Heart left ventricle (tissue), 13 donors: ENCODE data around the gene PHF14.

ENCODE experiments used
- POLR2A ChIP-seq, 2 donors: fragments of 450-650 bp; IDR thresholded peaks; one replicate each; pipeline ENCODE4 v1.6.1; 2017; ENCODE audit warnings: antibody characterized with exemption in 2 of 2, mild to moderate bottlenecking in 2 of 2, moderate library complexity in 2 of 2
- TF ChIP-seq, protein P1 (sequence below), 12 donors: fragments of 200-600 bp; sonication (generic) in 4 of 12; IDR thresholded peaks; one replicate each; pipeline versions ENCODE4 v1.5.0 to v1.8.0; 2018 to 2022; ENCODE audit warnings: antibody characterized with exemption in 12 of 12, mild to moderate bottlenecking in 5 of 12
- donor health status: ischemic (EF 13 %, LVEDD 7.1; RV severe dilation, severe dysfunction).
- donor health status: DM: no; HTN: yes; CAD: no.
- donor health status: DM: no; HTN: no; CAD: no.
- donor health status: ischemic (EF 25% LVEDD 6.9; RV normal size, moderate dysfunction).
- donor health status: ischemic (EF 25% LVEDD 5.7; RV mildly dilated, moderate dysfunction).
- donor health status: ischemic (EF 35%, LVEDD 5.7; RV mildly dilated, moderate dysfunction).
- donor health status: nonischemic (EF 11% LVEDD 7.7; RV severe dilation, severe dysfunction).
- donor health status: DM: yes; HTN: yes; CAD: no.
- donor health status: PGD.
- donor health status: ischemic (EF 29% LVEDD 5.4; RV normal size, mild dysfunction).
- donor health status: nonischemic (EF 23%, LVEDD 6.1; RV moderate dilation, normal function).

DNA sequence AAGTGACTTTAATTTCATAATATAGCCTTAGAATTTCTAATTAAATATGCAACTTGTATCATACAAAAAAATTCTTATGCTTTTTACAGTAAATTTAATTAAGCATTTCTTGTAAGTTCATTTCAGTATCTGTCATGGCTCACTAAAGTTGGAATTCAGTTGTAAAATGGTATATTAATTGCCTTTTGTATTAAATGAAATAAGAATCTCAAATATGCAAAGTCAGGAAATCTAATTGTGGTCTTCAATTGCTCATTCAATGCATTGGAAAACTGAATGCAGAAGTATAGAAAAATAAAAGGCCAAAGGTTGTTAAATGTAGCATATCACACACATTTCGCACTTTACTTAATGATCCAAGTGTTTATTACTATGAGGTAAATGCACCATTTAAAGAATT, 189.5 kb downstream of the PHF14 start:
- TF ChIP-seq, protein P1, sequence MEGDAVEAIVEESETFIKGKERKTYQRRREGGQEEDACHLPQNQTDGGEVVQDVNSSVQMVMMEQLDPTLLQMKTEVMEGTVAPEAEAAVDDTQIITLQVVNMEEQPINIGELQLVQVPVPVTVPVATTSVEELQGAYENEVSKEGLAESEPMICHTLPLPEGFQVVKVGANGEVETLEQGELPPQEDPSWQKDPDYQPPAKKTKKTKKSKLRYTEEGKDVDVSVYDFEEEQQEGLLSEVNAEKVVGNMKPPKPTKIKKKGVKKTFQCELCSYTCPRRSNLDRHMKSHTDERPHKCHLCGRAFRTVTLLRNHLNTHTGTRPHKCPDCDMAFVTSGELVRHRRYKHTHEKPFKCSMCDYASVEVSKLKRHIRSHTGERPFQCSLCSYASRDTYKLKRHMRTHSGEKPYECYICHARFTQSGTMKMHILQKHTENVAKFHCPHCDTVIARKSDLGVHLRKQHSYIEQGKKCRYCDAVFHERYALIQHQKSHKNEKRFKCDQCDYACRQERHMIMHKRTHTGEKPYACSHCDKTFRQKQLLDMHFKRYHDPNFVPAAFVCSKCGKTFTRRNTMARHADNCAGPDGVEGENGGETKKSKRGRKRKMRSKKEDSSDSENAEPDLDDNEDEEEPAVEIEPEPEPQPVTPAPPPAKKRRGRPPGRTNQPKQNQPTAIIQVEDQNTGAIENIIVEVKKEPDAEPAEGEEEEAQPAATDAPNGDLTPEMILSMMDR (IDR thresholded peaks at IDR 0.05): no peak
- no peak for TF ChIP-seq POLR2A (IDR thresholded peaks at IDR 0.05)
